ENCODE results near the gene ZSWIM8.
"Not testable (repeated sequence)": the region's sequence is repeated elsewhere in the genome, so short reads cannot be mapped to it uniquely, and the experiment has no call there.

The ZSWIM8 gene

GRCh38 chr10:73785211-73785720 lies at the start of gene ZSWIM8:
Gene ZSWIM8, plus strand, starts transcription at chr10:73785606. Its CDS starts 273 bp downstream, at chr10:73785879.
- peak; percentile 65 to 71 for DNase-seq (ENCODE audit: low read depth in 2 of 2)

GRCh38 chr10:73740501-73741254 lies 44.7 kb upstream of the ZSWIM8 start:
- not testable (repeated sequence) for DNase-seq (ENCODE audit: low read depth in 2 of 2)

GRCh38 chr10:73742454-73742734 lies 43.0 kb upstream of the ZSWIM8 start:
- no peak for DNase-seq (ENCODE audit: low read depth in 2 of 2)

- no peak for DNase-seq (ENCODE audit: low read depth in 2 of 2)
Observed at GRCh38 chr10:73743327-73743904, 42.0 kb upstream of the ZSWIM8 start.

- peak; percentile 90 to 91 for DNase-seq (ENCODE audit: low read depth in 2 of 2)
Observed at GRCh38 chr10:73743905-73744663, 41.3 kb upstream of the ZSWIM8 start, which contains the start of gene SEC24C. Gene SEC24C, plus strand, starts transcription at chr10:73744372. Its CDS starts 2,461 bp downstream, at chr10:73746833.

GRCh38 chr10:73744664-73744975 lies 40.8 kb upstream of the ZSWIM8 start:
- peak; percentile 22 to 43 for DNase-seq (ENCODE audit: low read depth in 2 of 2)

- no peak for DNase-seq (ENCODE audit: low read depth in 2 of 2)
Observed at GRCh38 chr10:73746721-73747120, 38.7 kb upstream of the ZSWIM8 start.

GRCh38 chr10:73750819-73751218 lies 34.6 kb upstream of the ZSWIM8 start:
- no peak for DNase-seq (ENCODE audit: low read depth in 2 of 2)

- no peak for DNase-seq (ENCODE audit: low read depth in 2 of 2)
Observed at GRCh38 chr10:73756183-73756582, 29.2 kb upstream of the ZSWIM8 start.

GRCh38 chr10:73758704-73759511 lies 26.5 kb upstream of the ZSWIM8 start:
- no peak for DNase-seq (ENCODE audit: low read depth in 2 of 2)

- no peak for DNase-seq (ENCODE audit: low read depth in 2 of 2)
Observed at GRCh38 chr10:73759512-73760115, 25.8 kb upstream of the ZSWIM8 start.

- no peak for DNase-seq (ENCODE audit: low read depth in 2 of 2)
Observed at GRCh38 chr10:73761781-73762180, 23.6 kb upstream of the ZSWIM8 start.

- DNase-seq (ENCODE audit: low read depth in 2 of 2) = no peak
Observed at GRCh38 chr10:73762915-73763314, 22.5 kb upstream of the ZSWIM8 start.

GRCh38 chr10:73763343-73763742 lies 22.1 kb upstream of the ZSWIM8 start:
- DNase-seq (ENCODE audit: low read depth in 2 of 2) = no peak

- no peak for DNase-seq (ENCODE audit: low read depth in 2 of 2)
Observed at GRCh38 chr10:73765066-73765465, 20.3 kb upstream of the ZSWIM8 start.

GRCh38 chr10:73768881-73769280 lies 16.5 kb upstream of the ZSWIM8 start:
- DNase-seq (ENCODE audit: low read depth in 2 of 2) = peak; percentile 56 to 64

GRCh38 chr10:73769396-73769795 lies 16.0 kb upstream of the ZSWIM8 start:
- DNase-seq (ENCODE audit: low read depth in 2 of 2) = no peak

- DNase-seq (ENCODE audit: low read depth in 2 of 2) = peak; percentile 60 to 73
Observed at GRCh38 chr10:73771722-73772280, 13.6 kb upstream of the ZSWIM8 start.

- DNase-seq (ENCODE audit: low read depth in 2 of 2) = peak; percentile 64 to 70
Observed at GRCh38 chr10:73772281-73773151, 12.9 kb upstream of the ZSWIM8 start.

Measured in stimulated activated CD4-positive, alpha-beta T cell treated with anti-CD3 and anti-CD28 coated beads, Interleukin-1b, Interleukin-23, amount 100 ng/mL, for 4 hours (primary cell).